NCI-H2029 (cell line): ENCODE measurements around the gene GTSF1L.
A peak's percentile ranks its signal among the peaks of the same experiment; 100 is the strongest.
"Not testable (repeated sequence)": the region's sequence is repeated elsewhere in the genome, so short reads cannot be mapped to it uniquely, and the experiment has no call there.

Experiments used
- DNase-seq: peaks from one replicate; lab custom pipeline; 2025; lab: John Stamatoyannopoulos, UW

Gene GTSF1L

GRCh38 chr20:43726811-43727338 lies at the start of gene GTSF1L:
Gene GTSF1L, minus strand, starts transcription at chr20:43727002. Its CDS starts 308 bp downstream, at chr20:43726694.
- peak; percentile 51 for DNase-seq

DNA sequence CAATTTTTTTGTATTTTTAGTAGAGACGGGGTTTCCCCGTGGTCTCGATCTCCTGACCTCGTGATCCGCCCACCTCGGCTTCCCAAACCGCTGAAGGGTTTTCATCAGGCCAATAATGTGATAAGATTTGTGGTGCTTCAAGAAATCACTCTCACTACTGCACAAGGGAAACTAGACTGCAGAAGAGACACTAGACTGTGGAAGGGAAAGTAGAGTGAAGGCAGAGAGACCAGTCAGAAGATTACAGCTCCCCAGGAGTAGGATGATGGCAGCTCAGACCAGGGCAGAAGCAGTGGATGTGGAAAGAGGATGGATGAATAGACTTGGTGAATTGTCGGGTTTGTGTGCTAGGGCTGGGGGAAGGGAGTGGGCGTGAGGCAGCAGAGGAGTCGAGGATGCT lies 48.0 kb upstream of the GTSF1L start:
- no peak for DNase-seq

DNA sequence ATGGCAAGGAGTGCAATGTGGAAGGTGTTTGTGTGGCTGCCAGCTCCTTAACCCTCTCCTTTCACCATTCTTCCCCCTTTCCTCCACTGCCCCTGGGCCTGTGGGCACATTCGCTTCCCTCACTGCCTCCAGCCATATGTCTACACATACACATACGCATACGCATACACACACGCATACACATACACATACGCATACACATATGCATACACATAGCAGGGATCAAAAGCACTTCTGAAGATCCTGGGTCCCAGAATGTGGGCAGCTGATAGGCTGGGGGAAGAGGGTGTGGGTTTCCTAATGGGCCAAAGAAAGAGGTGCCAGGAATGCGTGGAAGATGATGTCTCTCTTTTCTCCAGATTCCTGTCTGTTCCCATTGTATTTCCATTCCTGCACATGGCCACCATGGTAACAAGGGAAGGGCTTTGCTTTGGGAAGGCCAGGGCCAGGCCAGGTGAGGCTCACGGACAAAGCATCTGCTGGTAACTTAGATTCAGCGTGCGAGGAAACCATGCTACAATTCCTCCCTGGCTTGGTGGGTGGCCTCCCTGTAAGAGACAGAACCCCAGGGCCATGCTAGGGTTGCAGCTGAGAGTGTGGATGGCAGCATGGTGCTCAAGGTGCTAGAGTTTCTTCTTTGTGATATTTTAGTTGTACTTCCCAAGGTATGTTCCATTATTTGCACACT lies 44.8 kb upstream of the GTSF1L start:
- DNase-seq = no peak

DNA sequence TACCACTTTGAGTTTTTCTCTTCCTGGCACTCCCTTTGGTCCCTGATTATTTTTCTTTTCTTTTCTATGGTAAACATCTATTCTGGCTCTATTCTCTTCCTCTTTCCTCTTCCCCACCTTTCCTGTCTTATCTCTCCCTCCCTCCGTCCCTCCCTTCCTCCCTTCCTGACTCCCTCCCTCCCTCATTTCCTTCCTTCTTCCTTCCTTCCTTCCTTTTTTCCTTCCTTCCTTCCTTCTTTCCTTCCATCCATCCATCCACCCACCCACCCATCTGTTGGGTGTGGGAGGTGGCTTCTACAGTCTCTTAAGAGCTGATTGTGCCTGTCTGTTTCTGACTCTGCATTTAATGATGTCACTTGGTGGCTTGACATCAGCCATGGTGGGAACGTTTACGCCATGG lies 43.5 kb upstream of the GTSF1L start:
- no peak for DNase-seq

DNA sequence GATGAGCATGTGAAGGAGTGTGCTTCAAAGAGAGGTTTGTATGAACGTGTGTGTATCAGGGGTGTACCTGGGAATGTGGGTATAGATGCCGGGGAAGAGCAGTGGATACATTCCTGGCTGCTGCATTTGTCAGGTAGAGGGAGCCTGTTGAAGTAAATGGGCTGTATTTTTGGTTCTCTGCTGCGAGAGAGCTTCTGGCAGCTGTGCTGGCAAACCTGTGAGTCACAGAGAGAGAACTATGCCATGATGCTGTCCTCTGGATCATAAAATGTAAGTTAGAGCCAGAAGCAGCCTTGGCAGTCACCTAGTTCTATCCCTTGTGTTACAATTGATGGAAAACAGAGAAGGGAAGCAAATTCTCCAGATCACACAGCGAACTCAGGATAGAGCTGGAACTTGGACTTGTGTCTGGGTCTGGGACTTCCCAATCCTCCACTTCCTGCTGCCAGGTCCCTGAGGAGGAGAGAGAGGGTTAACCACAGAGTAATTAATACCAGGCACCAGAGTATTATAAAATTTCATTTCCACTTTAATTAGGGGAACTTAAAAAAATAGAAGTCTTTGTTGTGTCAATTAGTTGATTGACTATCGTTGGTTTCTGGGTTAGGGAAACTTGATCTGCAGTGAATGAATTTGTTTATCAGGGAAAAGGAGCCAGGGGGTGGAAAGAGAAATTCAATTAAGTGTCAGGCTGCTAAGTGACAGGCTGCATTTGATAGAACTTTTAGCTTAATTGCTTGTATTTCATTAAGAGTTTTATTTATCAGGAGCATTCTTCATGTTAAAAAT lies 41.1 kb upstream of the GTSF1L start:
- no peak for DNase-seq

GRCh38 chr20:43766917-43767316 lies 40.1 kb upstream of the GTSF1L start:
- DNase-seq = no peak

- peak; percentile 25 for DNase-seq
Observed at GRCh38 chr20:43766385-43766784, 39.6 kb upstream of the GTSF1L start.

DNA sequence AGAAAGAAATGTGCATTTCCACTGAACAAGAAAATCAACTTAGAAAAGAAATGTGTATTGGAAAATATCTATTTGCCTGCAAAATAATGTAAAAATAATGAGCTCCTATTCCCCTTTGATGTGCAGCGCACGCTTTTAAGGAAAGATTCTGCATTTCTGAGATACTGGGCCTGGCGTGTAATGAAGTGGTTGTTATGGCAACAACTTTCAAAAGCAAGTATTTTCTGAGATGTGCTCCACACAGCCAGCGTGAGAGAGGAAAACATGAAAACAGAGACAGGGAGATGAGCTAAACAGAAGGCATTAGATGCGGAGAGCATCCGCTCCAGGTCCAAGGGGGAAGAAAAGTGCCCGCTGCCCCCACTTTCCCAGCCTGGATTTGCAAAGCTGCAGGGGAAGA lies 39.1 kb upstream of the GTSF1L start:
- DNase-seq = no peak

GRCh38 chr20:43762911-43763310 lies 36.1 kb upstream of the GTSF1L start:
- no peak for DNase-seq

GRCh38 chr20:43761386-43762340 lies 34.9 kb upstream of the GTSF1L start:
- DNase-seq = peak; percentile 87

GRCh38 chr20:43757888-43758287 lies 31.1 kb upstream of the GTSF1L start:
- DNase-seq = not testable (repeated sequence)

DNA sequence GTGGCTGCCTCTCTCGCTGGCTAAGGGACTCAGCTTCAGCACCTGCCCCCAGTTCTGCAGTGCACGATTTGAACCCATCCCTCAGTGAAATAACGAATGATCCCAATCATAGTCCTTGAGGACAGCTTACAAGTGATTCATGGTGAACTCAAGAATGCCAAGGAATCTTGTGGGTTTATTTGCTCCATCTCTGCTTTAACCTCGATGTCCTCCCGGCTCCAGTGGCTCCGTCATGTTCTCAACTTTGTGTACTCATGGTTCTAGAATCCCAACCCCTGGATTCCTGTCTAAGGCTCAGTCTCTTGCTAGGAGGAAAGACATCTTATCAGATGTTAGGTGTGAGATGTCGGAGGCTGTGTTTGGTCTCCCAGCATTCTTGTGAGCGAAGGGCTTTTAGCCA lies 29.0 kb upstream of the GTSF1L start:
- DNase-seq = no peak

- no peak for DNase-seq
Observed at GRCh38 chr20:43755390-43755789, 28.6 kb upstream of the GTSF1L start.

GRCh38 chr20:43752561-43753301 lies 25.9 kb upstream of the GTSF1L start:
- no peak for DNase-seq

DNA sequence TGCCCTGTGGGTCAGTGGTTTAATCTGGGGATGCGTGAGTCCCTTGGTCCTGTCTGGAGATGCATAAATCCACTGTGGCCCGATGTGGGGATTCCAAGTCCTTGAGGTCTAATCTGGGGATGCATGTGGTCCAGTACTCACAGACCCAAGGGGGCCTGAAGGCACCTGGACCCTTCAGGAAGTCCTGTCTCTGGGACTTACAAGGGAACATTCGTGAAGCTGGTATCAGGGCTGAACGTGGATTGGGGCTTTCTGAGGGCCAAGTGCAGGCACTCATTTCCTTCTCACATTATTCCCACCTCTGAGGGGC lies 25.2 kb upstream of the GTSF1L start:
- no peak for DNase-seq

DNA sequence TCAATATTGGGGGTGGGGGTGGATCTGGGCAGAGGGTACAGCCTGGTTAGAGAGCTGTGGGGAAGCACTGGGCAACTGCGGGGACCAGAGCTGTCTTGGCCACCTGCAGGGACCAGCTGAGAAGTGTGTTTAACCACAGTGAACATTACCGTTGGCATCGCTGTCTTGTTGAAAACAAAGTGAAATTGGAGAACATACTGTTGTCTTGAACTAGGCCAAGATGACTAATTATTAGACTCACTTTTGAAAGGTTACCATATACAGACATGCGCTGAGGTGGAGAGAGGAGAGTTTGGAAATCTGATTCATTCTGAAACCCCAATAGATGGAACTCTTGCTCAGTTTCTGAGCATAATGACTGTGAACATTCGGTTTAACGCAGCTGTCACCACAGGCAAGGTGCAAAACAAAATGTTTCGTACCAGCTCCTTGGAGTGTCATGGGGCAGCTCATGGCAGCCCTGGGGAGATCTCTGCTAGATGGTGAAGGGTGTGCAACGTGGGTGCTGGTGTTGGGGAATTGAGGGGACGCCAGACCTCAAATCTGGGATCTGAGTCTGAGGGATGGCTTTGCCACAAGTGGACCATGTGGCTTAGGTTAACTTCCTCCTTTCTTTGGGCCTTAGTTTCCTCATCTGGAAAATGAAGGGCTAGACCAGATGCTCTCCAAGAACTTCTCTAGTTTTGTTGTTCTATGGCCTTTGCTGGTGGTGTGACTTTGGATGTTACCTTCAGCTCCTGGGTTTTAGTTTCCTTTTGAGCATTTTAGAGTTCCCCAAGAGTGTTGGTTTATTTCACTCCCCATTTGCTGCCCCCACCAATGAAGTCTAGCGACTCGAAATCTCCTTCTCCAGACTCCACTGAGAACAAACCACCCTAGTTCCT lies 24.6 kb upstream of the GTSF1L start:
- no peak for DNase-seq

DNA sequence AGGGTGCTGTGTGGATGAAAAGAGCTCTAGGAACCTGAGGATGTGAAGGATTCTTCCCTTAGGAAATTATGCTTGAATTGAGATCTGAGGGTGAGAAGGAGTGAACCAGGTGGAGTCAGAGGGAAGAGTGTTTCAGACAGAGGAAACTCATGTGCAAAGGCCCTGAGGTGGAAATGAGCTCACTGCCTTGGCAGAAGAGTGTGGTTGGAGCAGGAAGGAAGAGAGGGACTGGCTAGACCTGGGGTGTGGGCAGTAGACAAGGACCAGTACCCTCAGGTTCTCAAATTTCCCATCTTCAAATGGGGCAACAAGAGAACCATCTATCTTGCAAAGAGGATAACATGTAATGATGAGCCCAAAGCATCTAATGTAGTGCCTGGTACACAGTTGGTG lies 24.0 kb upstream of the GTSF1L start:
- no peak for DNase-seq

DNA sequence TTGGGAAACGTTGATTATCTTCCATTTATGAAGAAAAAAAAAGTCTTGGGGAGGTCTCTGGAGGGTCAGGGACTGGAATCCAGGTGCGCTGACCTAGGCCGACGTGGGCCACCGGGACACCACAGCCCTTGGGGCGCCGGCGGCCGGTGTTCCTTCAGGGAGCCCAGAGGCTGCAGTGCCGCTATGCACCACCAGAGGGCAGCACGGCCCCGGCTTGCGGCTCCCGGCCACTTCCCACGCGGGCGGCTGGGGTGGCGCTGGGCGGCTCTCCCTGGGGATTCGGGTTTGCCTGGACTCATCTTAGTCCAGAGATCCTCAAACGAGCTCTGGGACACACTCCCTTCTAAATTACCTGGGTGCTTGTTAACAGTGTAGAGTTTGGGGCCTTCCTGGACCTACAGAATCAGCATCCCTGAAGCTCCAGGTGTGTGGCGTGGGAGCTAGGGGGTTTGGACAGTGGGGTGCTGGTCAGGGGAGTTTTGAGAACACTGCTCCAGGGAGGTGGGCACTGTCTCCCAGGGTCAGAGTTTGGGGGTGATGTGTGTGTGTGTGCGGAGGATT lies 23.0 kb upstream of the GTSF1L start:
- DNase-seq = peak; percentile 27

- DNase-seq = no peak
Observed at GRCh38 chr20:43748274-43748673, 21.5 kb upstream of the GTSF1L start.
